GM12878 (cell line): ENCODE data around the gene THAP3. TPM values are rescaled to one million over a fixed set of nuclear protein-coding genes. Genes with fewer than 3 reads are reported as not detected.

ENCODE experiments used
- ATAC-seq: fragments of 200-7000 bp; cut with Tn5 transposase; 3 replicates; pipeline ENCODE4 v1.9.1; 2020; ENCODE audit warnings: mild to moderate bottlenecking, moderate library complexity
- BruUV-seq: library from RNA; stranded (reverse); fragments of 400-500 nt; replicated peaks from 2 replicates; lab custom pipeline; 2021; lab: Mats Ljungman, UMichigan
- CTCF ChIA-PET: fragments of 300-600 bp; sonication (Branson Sonifier 250); formaldehyde crosslinking; extraction: SDS; loops from one replicate; lab custom pipeline; 2021; ENCODE audit warnings: inconsistent platforms; lab: Yijun Ruan, JAX
- POLR2A ChIA-PET: fragments of 350-600 bp; formaldehyde crosslinking; extraction: SDS; loops from one replicate; lab custom pipeline; 2021; ENCODE audit warnings: inconsistent platforms; lab: Charles Lee
- RAD21 ChIA-PET: fragments of 300-600 bp; sonication (Branson Sonifier 250); formaldehyde crosslinking; loops from one replicate; lab custom pipeline; 2023; ENCODE audit warnings: antibody characterized with exemption; ENCODE audit not compliant: unreplicated experiment; lab: Charles Lee
- SMC1A ChIA-PET: fragments of 300-600 bp; sonication (Branson Sonifier 250); formaldehyde crosslinking; loops from one replicate; lab custom pipeline; 2023; ENCODE audit not compliant: unreplicated experiment, uncharacterized antibody; lab: Charles Lee
- DNase-seq: peaks from one replicate; pipeline ENCODE4 v3.0.0-alpha.2; 2011; ENCODE audit warnings: low read depth, low spot score
- FAIRE-seq: peaks from 3 replicates; lab custom pipeline; 2011; peaks lifted over from hg19 to GRCh38; lab: Jason Lieb, UNC
- H2AFZ ChIP-seq: 2 replicates; pipeline ENCODE4 v1.6.0; 2011; ENCODE audit warnings: low read depth, low read length, control low read depth; ENCODE audit not compliant: control insufficient read depth
- H3K27ac ChIP-seq: 2 replicates; pipeline ENCODE4 v1.5.1; 2011; ENCODE audit warnings: control low read depth; ENCODE audit not compliant: control insufficient read depth, insufficient read depth
- H3K27me3 ChIP-seq, 2 experiments: replicated peaks in 1 of 2; 2 replicates each; pipeline versions ENCODE4 v1.6.0 to v1.6.1; 2011; ENCODE audit warnings: low read length in 1 of 2; ENCODE audit not compliant: control insufficient read depth in 2 of 2, insufficient read depth in 2 of 2
- H3K36me3 ChIP-seq, 2 experiments: 2 replicates each; pipeline ENCODE4 v1.5.1; 2011; ENCODE audit warnings: low read length in 1 of 2; ENCODE audit not compliant: control insufficient read depth in 2 of 2, insufficient read depth in 2 of 2
- H3K4me1 ChIP-seq: 2 replicates; pipeline ENCODE4 v1.6.1; 2011; ENCODE audit warnings: mild to moderate bottlenecking, low read length, moderate library complexity, mixed read lengths; ENCODE audit not compliant: control insufficient read depth, insufficient read depth
- H3K4me2 ChIP-seq: 2 replicates; pipeline ENCODE4 v1.6.0; 2011; ENCODE audit warnings: control low read depth; ENCODE audit not compliant: control insufficient read depth, insufficient read depth
- H3K4me3 ChIP-seq: fragments of 200-600 bp; sonication (generic); 2 replicates; pipeline ENCODE4 v1.5.1; 2016
- H3K79me2 ChIP-seq: 2 replicates; pipeline ENCODE4 v1.6.0; 2011; ENCODE audit warnings: low read length; ENCODE audit not compliant: control insufficient read depth, insufficient read depth
- H3K9ac ChIP-seq: 2 replicates; pipeline ENCODE4 v1.8.0; 2011; ENCODE audit warnings: low read length, control low read depth, mixed read lengths; ENCODE audit not compliant: control insufficient read depth, insufficient read depth
- H3K9me3 ChIP-seq: replicated peaks from 3 replicates; pipeline ENCODE4 v1.5.1; 2011; ENCODE audit warnings: mild to moderate bottlenecking, low read length; ENCODE audit not compliant: control insufficient read depth, insufficient read depth
- H4K20me1 ChIP-seq: 2 replicates; pipeline ENCODE4 v1.6.0; 2011; ENCODE audit not compliant: control insufficient read depth, insufficient read depth
- CBX3 ChIP-seq: fragments of 200-600 bp; sonication (generic); IDR thresholded peaks from 2 replicates; pipeline ENCODE4 v1.6.1; 2016; ENCODE audit warnings: low read depth, borderline replicate concordance
- EGR1 ChIP-seq, 2 experiments: IDR thresholded peaks; 1 replicate in 1 of 2; 2 replicates in 1 of 2; pipeline ENCODE4 v1.6.1; 2011 to 2012; ENCODE audit warnings: low read depth in 2 of 2, low read length in 2 of 2, borderline replicate concordance in 1 of 2, mild to moderate bottlenecking in 1 of 2, moderate library complexity in 1 of 2
- GABPA ChIP-seq: IDR thresholded peaks from 2 replicates; pipeline ENCODE4 v1.6.1; 2014; ENCODE audit warnings: antibody characterized with exemption, low read depth, mild to moderate bottlenecking, inconsistent platforms
- HDAC2 ChIP-seq: fragments of 200-600 bp; sonication (generic); IDR thresholded peaks from 2 replicates; pipeline ENCODE4 v1.6.1; 2017
- IKZF2 ChIP-seq, 2 experiments: fragments of 450-650 bp; IDR thresholded peaks; 2 replicates each; pipeline ENCODE4 v1.6.1; 2017; ENCODE audit warnings: mild to moderate bottlenecking in 2 of 2, moderate library complexity in 2 of 2
- NFYA ChIP-seq: IDR thresholded peaks from 2 replicates; pipeline ENCODE4 v1.6.1; 2011; ENCODE audit warnings: low read depth, mild to moderate bottlenecking, low read length, improper control_type of control experiment, borderline replicate concordance
- PAX8 ChIP-seq: fragments of 450-650 bp; IDR thresholded peaks from 2 replicates; pipeline ENCODE4 v1.6.1; 2017; ENCODE audit warnings: mild to moderate bottlenecking, moderate library complexity
- POLR2A ChIP-seq: IDR thresholded peaks from 2 replicates; pipeline ENCODE4 v1.6.1; 2011; ENCODE audit warnings: low read depth, mild to moderate bottlenecking, low read length
- POLR2AphosphoS5 ChIP-seq: IDR thresholded peaks from 2 replicates; pipeline ENCODE4 v1.6.1; 2011; ENCODE audit warnings: mild to moderate bottlenecking, low read length, inconsistent platforms
- RELA ChIP-seq: fragments of 450-650 bp; IDR thresholded peaks from 2 replicates; pipeline ENCODE4 v1.8.0; 2014; ENCODE audit warnings: borderline replicate concordance; ENCODE audit not compliant: partially characterized antibody
- WGBS: methylation state at CpG from one replicate; pipeline ENCODE4 v1.1.6; 2016; ENCODE audit warnings: low lambda C conversion rate; ENCODE audit not compliant: insufficient replicate concordance, insufficient coverage; ENCODE audit errors: missing lambda C conversion rate; 5-methylcytosine and 5-hydroxymethylcytosine counted together
- in situ Hi-C: fragments of 300-500 bp; cut with MboI; formaldehyde crosslinking; loops from 9 replicates; pipeline ENCODE4 v1.14.3; 2018; ENCODE audit warnings: mixed read lengths
- intact Hi-C: fragments of 100-400 bp; cut with micrococcal nuclease; formaldehyde crosslinking; loops from one replicate; pipeline ENCODE4 v1.14.2; 2022; ENCODE audit not compliant: unreplicated experiment
- polyA plus RNA-seq, 11 experiments: library from polyadenylated mRNA; depleted of rRNA in 4 of 11; unstranded in 6 of 11; stranded (reverse) in 5 of 11; fragments of >200 nt; fragmentation: Nextera tagmentation in 4 of 11; fragmentation: Illumina TruSeq in 1 of 11; extraction: Ambion mirVana in 4 of 11; extraction: Trizol in 1 of 11; gene quantifications; 1 replicate in 1 of 11; 2 replicates in 10 of 11; pipeline versions ENCODE4 v1.2.1 to v1.2.3, GENCODE V29; 2011 to 2016; ENCODE audit warnings: inconsistent platforms in 2 of 11, missing spikeins in 2 of 11, low read depth in 1 of 11
- total RNA-seq, 4 experiments: library from RNA; depleted of rRNA in 3 of 4; stranded (reverse); fragments of >200 nt in 3 of 4; fragmentation: Illumina TruSeq in 1 of 4; extraction: Trizol in 1 of 4; gene quantifications; 2 replicates each; pipeline versions ENCODE4 v1.2.1 to v1.2.3, GENCODE V29; 2013 to 2021
- TF ChIP-seq, protein P1 (sequence below): fragments of 450-650 bp; IDR thresholded peaks from 2 replicates; pipeline ENCODE4 v1.6.1; 2017; ENCODE audit warnings: borderline replicate concordance

The THAP3 gene
- total and polyA plus RNA-seq, 10 of the 15 experiments (the other 5 are each of a cell fraction or from before 2014, with no cell fraction given): 1.5 to 19.5 (median 11.9) TPM

DNA sequence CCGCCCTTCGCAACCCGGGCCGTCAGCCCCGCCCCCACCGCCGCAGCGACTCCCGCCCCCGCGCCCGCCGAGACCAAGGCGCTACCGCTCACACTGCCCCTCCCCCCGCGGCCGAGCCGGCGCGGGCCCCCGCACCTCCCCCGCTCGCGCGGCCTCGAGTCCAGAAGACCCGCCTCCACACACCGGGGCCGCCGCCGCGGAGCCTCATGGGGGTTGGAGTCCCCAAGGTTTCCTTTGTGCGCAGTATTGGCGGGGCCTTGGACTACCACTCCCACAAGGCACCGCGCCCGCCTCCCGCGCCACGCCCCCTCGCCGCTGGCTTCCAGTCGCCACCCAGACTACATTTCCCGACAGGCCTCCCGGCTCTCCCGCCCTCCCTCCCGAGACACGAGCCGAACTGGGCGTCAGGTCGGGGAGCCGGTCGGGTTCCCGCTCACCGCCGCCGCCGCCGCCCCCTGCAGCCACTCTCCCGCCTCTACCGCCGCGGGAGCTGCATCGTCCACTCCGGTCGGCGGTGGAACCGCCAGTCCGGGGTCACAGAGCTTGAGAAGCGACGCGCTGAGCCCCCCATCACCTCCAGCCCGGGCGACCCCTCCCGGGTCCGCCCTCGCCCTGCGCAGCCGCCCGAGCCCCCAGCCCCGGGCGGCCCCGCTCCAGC is 11.2 kb upstream of the THAP3 start, which contains the start of gene PHF13 (continued):
- TF ChIP-seq GABPA: 0 out of 2 replicates have a peak, but pooled peaks have one; percentile 39
- TF ChIP-seq CBX3: no peak
- no peak for TF ChIP-seq IKZF2 (IDR thresholded peaks at IDR 0.05)
- TF ChIP-seq, protein P1, sequence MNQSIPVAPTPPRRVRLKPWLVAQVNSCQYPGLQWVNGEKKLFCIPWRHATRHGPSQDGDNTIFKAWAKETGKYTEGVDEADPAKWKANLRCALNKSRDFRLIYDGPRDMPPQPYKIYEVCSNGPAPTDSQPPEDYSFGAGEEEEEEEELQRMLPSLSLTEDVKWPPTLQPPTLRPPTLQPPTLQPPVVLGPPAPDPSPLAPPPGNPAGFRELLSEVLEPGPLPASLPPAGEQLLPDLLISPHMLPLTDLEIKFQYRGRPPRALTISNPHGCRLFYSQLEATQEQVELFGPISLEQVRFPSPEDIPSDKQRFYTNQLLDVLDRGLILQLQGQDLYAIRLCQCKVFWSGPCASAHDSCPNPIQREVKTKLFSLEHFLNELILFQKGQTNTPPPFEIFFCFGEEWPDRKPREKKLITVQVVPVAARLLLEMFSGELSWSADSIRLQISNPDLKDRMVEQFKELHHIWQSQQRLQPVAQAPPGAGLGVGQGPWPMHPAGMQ: no peak
- TF ChIP-seq RELA: peak; percentile 27
- TF ChIP-seq HDAC2: no peak
- TF ChIP-seq NFYA: no peak
- 0 out of 2 replicates have a peak, but pooled peaks have one; percentile 39 for TF ChIP-seq POLR2AphosphoS5
- TF ChIP-seq, all 136 proteins: peak for 34

DNA sequence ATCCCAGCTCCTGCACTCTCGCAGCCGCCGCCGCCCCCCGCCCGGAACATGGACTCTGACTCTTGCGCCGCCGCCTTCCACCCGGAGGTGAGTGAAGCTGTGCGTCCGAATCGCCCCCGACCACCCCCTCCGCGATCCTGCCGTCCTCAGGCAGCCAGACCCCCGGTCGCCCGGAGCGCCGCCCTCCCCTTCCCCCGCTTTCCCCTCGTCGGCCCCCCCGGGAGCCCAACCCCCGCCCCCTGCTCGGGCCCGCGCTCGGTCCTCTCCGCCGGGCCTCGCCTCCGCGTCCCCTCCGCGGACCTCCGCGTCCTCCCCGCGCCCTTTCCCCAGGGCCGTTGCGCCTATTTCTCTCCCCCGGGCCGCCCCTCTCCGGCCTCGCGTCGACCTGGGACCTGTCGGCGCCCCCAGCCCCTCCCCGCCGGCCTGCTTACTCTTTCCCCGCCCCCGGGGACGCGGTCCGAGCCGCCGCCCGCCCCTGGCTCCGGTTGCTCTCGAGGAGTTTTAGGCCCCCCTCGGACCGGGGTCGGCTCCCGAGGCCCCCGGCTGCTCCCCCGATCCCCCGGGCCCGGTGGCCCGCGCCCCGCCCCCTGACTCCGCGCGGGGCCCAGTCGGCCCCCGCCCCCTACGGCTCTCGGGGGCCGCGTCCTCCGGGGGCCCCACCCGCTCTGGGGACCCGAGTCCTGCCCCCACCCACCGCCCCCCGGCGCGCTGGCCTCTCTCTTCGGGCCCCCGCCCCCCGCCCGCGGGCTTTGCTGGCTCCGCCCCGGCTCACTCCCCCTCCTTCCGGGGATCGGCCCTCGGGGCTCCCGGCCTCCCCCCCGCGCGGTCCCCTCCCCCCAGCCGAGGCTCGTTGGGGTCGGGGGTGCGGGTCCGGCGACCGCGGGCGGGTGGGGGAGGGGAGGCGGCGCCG is 10.4 kb upstream of the THAP3 start:
- peak overlapping the region; percentile 51 for H3K27ac ChIP-seq
- POLR2A ChIA-PET: interaction anchor here (0.6 to 1.0 kb wide), 3 partner anchors 11 to 60 kb away, joined by 3 to 5 read pairs (median 3); partner anchors contain the start of gene NOL9
- intact Hi-C loops: loop anchor here (5.0 to 10.0 kb wide), 2 partner anchors 62 to 171 kb away; partner anchors contain the start of genes CAMTA1 and NOL9
- H3K4me3 ChIP-seq: peak overlapping the region; percentile 98
- SMC1A ChIA-PET: interaction anchor here (0.9 kb wide), 1 partner anchor 10 kb away, joined by 3 read pairs; the partner anchor contains the start of gene THAP3
- H3K9ac ChIP-seq: peak overlapping the region; percentile 75
- 1% methylated on average over 36 of the region's 117 CpGs for WGBS
- DNase-seq: no peak
- H4K20me1 ChIP-seq: no peaks in the 10 kb centered on the region
- in situ Hi-C loops: no loop called here
- H3K79me2 ChIP-seq: peaks cover 22% of the 10 kb centered on the region
- H3K4me1 ChIP-seq: no peaks in the 10 kb centered on the region
- no peak for TF ChIP-seq PAX8
- peak in 1 of 2 experiments; percentile 85; a peak in 2 of 3 replicates for TF ChIP-seq EGR1 (IDR thresholded peaks at IDR 0.05; ENCODE audit: borderline replicate concordance in 1 of 2, low read depth in 2 of 2, low read length in 2 of 2)
- TF ChIP-seq POLR2A: peak; percentile 8; the same call in 1 of the 2 replicates
- no peaks in the 10 kb centered on the region for H3K27me3 ChIP-seq
- H3K4me2 ChIP-seq: no peak overlapping the region
- CTCF ChIA-PET: no interaction called here
- RAD21 ChIA-PET: interaction anchor here (0.7 kb wide), 1 partner anchor 32 kb away, joined by 3 read pairs; no protein-coding TSS in a partner anchor
- ATAC-seq: peak; percentile 24
- no peak for FAIRE-seq
- no TSS peak for BruUV-seq
- peaks cover 0 to 2% of the 10 kb centered on the region in 2 experiments; a peak in 3 of 4 replicates for H3K36me3 ChIP-seq
- H3K9me3 ChIP-seq: no peaks in the 10 kb centered on the region
- peak overlapping the region; percentile 65 for H2AFZ ChIP-seq
